ENCODE measurements around the gene ZNF862. TPM values are rescaled to one million over a fixed set of nuclear protein-coding genes. Genes with fewer than 3 reads are reported as not detected.

Gene ZNF862
- total RNA-seq, 1 experiment from 2014 or later, result 42.4 TPM

DNA sequence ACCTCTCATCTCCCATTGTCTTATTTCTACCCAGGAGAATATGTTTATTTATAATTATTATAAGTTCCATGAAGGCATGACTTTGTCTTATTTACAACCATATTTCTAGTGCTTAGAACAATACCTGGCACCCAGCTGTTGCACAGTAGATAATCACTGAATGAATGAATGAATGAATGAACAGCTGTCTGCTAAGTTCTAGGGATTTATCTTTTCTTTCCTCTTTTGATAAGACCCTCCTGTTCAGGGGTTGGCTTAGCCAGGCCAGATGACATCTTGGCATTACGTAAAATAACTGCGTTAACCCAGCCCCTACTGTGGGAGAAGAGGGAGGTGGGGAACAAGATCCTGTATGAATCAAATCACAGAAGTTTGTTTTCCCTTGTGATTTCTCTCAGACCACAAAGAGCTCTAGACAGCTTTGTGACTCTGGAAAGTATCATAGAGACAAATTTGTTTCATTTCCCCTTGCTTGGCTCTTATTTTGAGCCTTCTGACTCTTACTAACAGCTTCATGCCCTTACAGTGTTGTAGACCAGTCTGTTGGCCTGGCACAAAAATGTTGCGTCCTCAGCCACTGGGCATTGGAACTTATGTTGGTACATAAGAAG is 8.4 kb downstream of the ZNF862 start:
- POLR2A ChIA-PET (ENCODE audit: unreplicated experiment), result interaction anchor here (0.6 to 0.9 kb wide), 2 partner anchors 8 to 9 kb away, joined by 3 to 4 read pairs; partner anchors contain the start of gene ZNF862
- Histone ChIP-seq H3K27me3 (ENCODE audit: insufficient read depth, low read depth) (no peaks in the 10 kb centered on the region), H4K20me1 (ENCODE audit: insufficient read depth) (no peaks in the 10 kb centered on the region), H3F3A (ENCODE audit: insufficient read depth, low read depth) (no peaks in the 10 kb centered on the region), H3K79me2 (ENCODE audit: low read depth) (no peaks in the 10 kb centered on the region), H3K27ac (no peak overlapping the region), H3K9me2 (ENCODE audit: insufficient read depth) (no peaks in the 10 kb centered on the region), H2AFZ (no peak overlapping the region), H3K4me1 (replicated peaks; ENCODE audit: insufficient read depth) (no peaks in the 10 kb centered on the region), H3K4me2 (no peak overlapping the region), H3K36me3 (ENCODE audit: low read depth) (no peaks in the 10 kb centered on the region), H3K4me3 (no peak overlapping the region), H3K9me3 (ENCODE audit: insufficient read depth, low read depth) (no peaks in the 10 kb centered on the region)
- no TSS peak for BruUV-seq (replicated peaks)
- TF ChIP-seq EZH2 (IDR thresholded peaks at IDR 0.05; ENCODE audit: low read depth), result no peak
- TF ChIP-seq, protein P1, sequence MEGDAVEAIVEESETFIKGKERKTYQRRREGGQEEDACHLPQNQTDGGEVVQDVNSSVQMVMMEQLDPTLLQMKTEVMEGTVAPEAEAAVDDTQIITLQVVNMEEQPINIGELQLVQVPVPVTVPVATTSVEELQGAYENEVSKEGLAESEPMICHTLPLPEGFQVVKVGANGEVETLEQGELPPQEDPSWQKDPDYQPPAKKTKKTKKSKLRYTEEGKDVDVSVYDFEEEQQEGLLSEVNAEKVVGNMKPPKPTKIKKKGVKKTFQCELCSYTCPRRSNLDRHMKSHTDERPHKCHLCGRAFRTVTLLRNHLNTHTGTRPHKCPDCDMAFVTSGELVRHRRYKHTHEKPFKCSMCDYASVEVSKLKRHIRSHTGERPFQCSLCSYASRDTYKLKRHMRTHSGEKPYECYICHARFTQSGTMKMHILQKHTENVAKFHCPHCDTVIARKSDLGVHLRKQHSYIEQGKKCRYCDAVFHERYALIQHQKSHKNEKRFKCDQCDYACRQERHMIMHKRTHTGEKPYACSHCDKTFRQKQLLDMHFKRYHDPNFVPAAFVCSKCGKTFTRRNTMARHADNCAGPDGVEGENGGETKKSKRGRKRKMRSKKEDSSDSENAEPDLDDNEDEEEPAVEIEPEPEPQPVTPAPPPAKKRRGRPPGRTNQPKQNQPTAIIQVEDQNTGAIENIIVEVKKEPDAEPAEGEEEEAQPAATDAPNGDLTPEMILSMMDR (conservative IDR thresholded peaks at IDR 0.05), result no peak
- CTCF ChIA-PET, result interaction anchor here (0.6 to 1.0 kb wide), 2 partner anchors 91 to 608 kb away, joined by 3 to 4 read pairs; no protein-coding TSS in a partner anchor
- intact Hi-C loops (cut with micrococcal nuclease; ENCODE audit: unreplicated experiment), result no loop called here
- no peak for DNase-seq

- CTCF ChIA-PET, result no interaction called here
- no peaks in the 10 kb centered on the region for H3K79me2 ChIP-seq (ENCODE audit: low read depth)
- H3K9me3 ChIP-seq (ENCODE audit: insufficient read depth, low read depth), result no peaks in the 10 kb centered on the region
- POLR2A ChIA-PET (ENCODE audit: unreplicated experiment), result no interaction called here
- H3K4me2 ChIP-seq, result no peak overlapping the region
- H3K9me2 ChIP-seq (ENCODE audit: insufficient read depth), result no peaks in the 10 kb centered on the region
- intact Hi-C loops (cut with micrococcal nuclease; ENCODE audit: unreplicated experiment), result no loop called here
- H3K27me3 ChIP-seq (ENCODE audit: insufficient read depth, low read depth), result no peaks in the 10 kb centered on the region
- DNase-seq, result no peak
- no peak overlapping the region for H2AFZ ChIP-seq
- BruUV-seq (replicated peaks), result no TSS peak
- H4K20me1 ChIP-seq (ENCODE audit: insufficient read depth), result no peaks in the 10 kb centered on the region
- H3K4me3 ChIP-seq, result no peak overlapping the region
- H3F3A ChIP-seq (ENCODE audit: insufficient read depth, low read depth), result no peaks in the 10 kb centered on the region
- H3K4me1 ChIP-seq (replicated peaks; ENCODE audit: insufficient read depth), result peaks cover 3% of the 10 kb centered on the region
- no peaks in the 10 kb centered on the region for H3K36me3 ChIP-seq (ENCODE audit: low read depth)
- TF ChIP-seq, protein P1 (conservative IDR thresholded peaks at IDR 0.05), result no peak
- TF ChIP-seq EZH2 (IDR thresholded peaks at IDR 0.05; ENCODE audit: low read depth), result no peak
- H3K27ac ChIP-seq, result no peak overlapping the region
Measured at GRCh38 chr7:149849174-149849573, 11.0 kb downstream of the ZNF862 start.

DNA sequence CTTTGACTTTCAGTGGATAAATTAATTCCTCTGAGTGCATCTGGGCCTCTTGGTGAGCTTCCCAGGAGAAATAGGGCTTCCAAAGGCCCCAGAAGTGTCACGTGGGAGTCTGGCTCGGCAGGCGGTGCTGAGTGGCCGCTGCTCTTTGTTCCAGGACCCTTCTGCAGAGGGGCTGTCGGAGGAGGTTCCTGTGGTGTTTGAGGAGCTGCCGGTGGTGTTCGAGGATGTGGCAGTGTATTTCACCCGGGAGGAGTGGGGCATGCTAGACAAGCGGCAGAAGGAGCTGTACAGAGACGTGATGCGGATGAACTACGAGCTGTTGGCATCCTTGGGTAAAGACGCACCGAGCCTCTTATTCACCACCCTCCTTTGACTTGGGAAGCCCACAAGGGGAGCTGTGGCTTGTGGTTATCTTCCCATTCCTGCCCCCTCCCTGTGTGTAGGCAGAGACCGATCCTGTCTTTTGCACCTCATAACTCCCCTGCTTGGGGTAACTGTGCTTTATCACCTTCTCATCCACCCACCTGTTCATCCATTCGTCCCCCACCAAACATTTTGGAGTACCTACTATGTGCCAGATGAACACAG is 11.9 kb downstream of the ZNF862 start:
- peaks cover 12% of the 10 kb centered on the region for H3K4me1 ChIP-seq (replicated peaks; ENCODE audit: insufficient read depth)
- TF ChIP-seq EZH2 (IDR thresholded peaks at IDR 0.05; ENCODE audit: low read depth), result no peak
- TF ChIP-seq, protein P1 (conservative IDR thresholded peaks at IDR 0.05), result no peak
- H3K27ac ChIP-seq, result no peak overlapping the region
- BruUV-seq (replicated peaks), result no TSS peak
- intact Hi-C loops (cut with micrococcal nuclease; ENCODE audit: unreplicated experiment), result no loop called here
- no peaks in the 10 kb centered on the region for H3K27me3 ChIP-seq (ENCODE audit: insufficient read depth, low read depth)
- H3K4me3 ChIP-seq, result no peak overlapping the region
- H2AFZ ChIP-seq, result no peak overlapping the region
- no peaks in the 10 kb centered on the region for H3K9me3 ChIP-seq (ENCODE audit: insufficient read depth, low read depth)
- H3F3A ChIP-seq (ENCODE audit: insufficient read depth, low read depth), result no peaks in the 10 kb centered on the region; the same call in 1 of the 2 replicates
- H4K20me1 ChIP-seq (ENCODE audit: insufficient read depth), result no peaks in the 10 kb centered on the region
- H3K4me2 ChIP-seq, result no peak overlapping the region
- H3K9me2 ChIP-seq (ENCODE audit: insufficient read depth), result no peaks in the 10 kb centered on the region
- POLR2A ChIA-PET (ENCODE audit: unreplicated experiment), result interaction anchor here (0.6 kb wide), 1 partner anchor 11 kb away, joined by 6 read pairs; no protein-coding TSS in a partner anchor
- CTCF ChIA-PET, result no interaction called here
- H3K36me3 ChIP-seq (ENCODE audit: low read depth), result no peaks in the 10 kb centered on the region
- DNase-seq, result no peak
- H3K79me2 ChIP-seq (ENCODE audit: low read depth), result no peaks in the 10 kb centered on the region
